GM23338 (cell line): ENCODE results near the gene SFI1. TPM values are rescaled to one million over a fixed set of nuclear protein-coding genes. Genes with fewer than 3 reads are reported as not detected.

ENCODE experiments used
- ATAC-seq: fragments of 200-7000 bp; cut with Tn5 transposase; 3 replicates; pipeline ENCODE4 v1.9.1; 2020
- DNase-seq: peaks from one replicate; pipeline ENCODE4 v3.0.0-alpha.2; 2015; ENCODE audit warnings: low spot score
- H2AFZ ChIP-seq: fragments of 200-600 bp; sonication (generic); 2 replicates; pipeline ENCODE4 v1.8.0; 2016; ENCODE audit warnings: antibody characterized with exemption, mild to moderate bottlenecking, moderate library complexity
- H3F3A ChIP-seq: fragments of 200-600 bp; sonication (generic); replicated peaks from 2 replicates; pipeline ENCODE4 v1.8.0; 2017; ENCODE audit warnings: antibody characterized with exemption, mixed run types, low read depth
- H3K27ac ChIP-seq: fragments of 200-600 bp; sonication (generic); 2 replicates; pipeline ENCODE4 v1.6.1; 2016; ENCODE audit warnings: low read depth
- H3K27me3 ChIP-seq: fragments of 200-600 bp; sonication (generic); 2 replicates; pipeline ENCODE4 v1.8.0; 2016; ENCODE audit warnings: mild to moderate bottlenecking, mixed run types, moderate library complexity; ENCODE audit not compliant: insufficient read depth
- H3K36me3 ChIP-seq: fragments of 200-600 bp; sonication (generic); 2 replicates; pipeline ENCODE4 v1.8.0; 2016; ENCODE audit warnings: mild to moderate bottlenecking; ENCODE audit not compliant: insufficient read depth
- H3K4me1 ChIP-seq: fragments of 200-600 bp; sonication (generic); 2 replicates; pipeline ENCODE4 v1.8.0; 2016; ENCODE audit warnings: mild to moderate bottlenecking, moderate library complexity; ENCODE audit not compliant: insufficient read depth
- H3K4me2 ChIP-seq: fragments of 200-600 bp; sonication (generic); 2 replicates; pipeline ENCODE4 v1.7.1; 2017; ENCODE audit warnings: mixed run types
- H3K4me3 ChIP-seq: fragments of 200-600 bp; sonication (generic); 2 replicates; pipeline ENCODE4 v1.6.1; 2016; ENCODE audit warnings: mixed run types
- H3K79me2 ChIP-seq: fragments of 200-600 bp; sonication (generic); replicated peaks from 2 replicates; pipeline ENCODE4 v1.8.0; 2017; ENCODE audit warnings: mild to moderate bottlenecking; ENCODE audit not compliant: insufficient read depth
- H3K9me2 ChIP-seq: fragments of 200-600 bp; sonication (generic); 2 replicates; pipeline ENCODE4 v1.8.0; 2017; ENCODE audit not compliant: insufficient read depth
- H4K20me1 ChIP-seq: fragments of 200-600 bp; sonication (generic); replicated peaks from 2 replicates; pipeline ENCODE4 v1.8.0; 2017; ENCODE audit warnings: mild to moderate bottlenecking; ENCODE audit not compliant: insufficient read depth
- H3K27ac Mint-ChIP-seq: 2 replicates; pipeline ENCODE4 v1.8.0; 2020; ENCODE audit warnings: inconsistent platforms, mild to moderate bottlenecking, moderate library complexity, mixed read lengths
- H3K27me3 Mint-ChIP-seq: 3 replicates; pipeline ENCODE4 v1.8.0; 2022; ENCODE audit warnings: low read depth, mild to moderate bottlenecking, moderate library complexity, mixed read lengths, inconsistent platforms; ENCODE audit not compliant: insufficient read depth, poor library complexity
- H3K36me3 Mint-ChIP-seq: 3 replicates; pipeline ENCODE4 v1.8.0; 2021; ENCODE audit warnings: low read depth, mild to moderate bottlenecking, inconsistent platforms, moderate library complexity, mixed read lengths
- H3K4me1 Mint-ChIP-seq: 3 replicates; pipeline ENCODE4 v1.8.0; 2020; ENCODE audit warnings: mild to moderate bottlenecking, inconsistent platforms, mixed read lengths
- H3K4me3 Mint-ChIP-seq: 3 replicates; pipeline ENCODE4 v1.8.0; 2021; ENCODE audit warnings: moderate library complexity, mild to moderate bottlenecking, inconsistent platforms, mixed read lengths
- H3K9me3 Mint-ChIP-seq: 3 replicates; pipeline ENCODE4 v1.8.0; 2020; ENCODE audit warnings: moderate library complexity, mild to moderate bottlenecking, inconsistent platforms, mixed read lengths
- POLR2AphosphoS5 ChIP-seq: IDR thresholded peaks from 2 replicates; pipeline ENCODE4 v1.6.1; 2016; ENCODE audit warnings: antibody characterized with exemption, low read depth
- ZNF331 ChIP-seq: fragments of 250-450 bp; sonication (Bioruptor Pico); IDR thresholded peaks from 2 replicates; pipeline ENCODE4 v1.5.0; 2020; ENCODE audit warnings: low read depth, mild to moderate bottlenecking, moderate library complexity
- ZNF462 ChIP-seq: fragments of 250-450 bp; sonication (Bioruptor Pico); IDR thresholded peaks from 2 replicates; pipeline ENCODE4 v1.5.0; 2020; ENCODE audit warnings: mild to moderate bottlenecking, moderate library complexity
- polyA plus RNA-seq: library from polyadenylated mRNA; unstranded; fragments of >200 nt; fragmentation: Nextera tagmentation; extraction: Ambion mirVana; gene quantifications from 2 replicates; pipeline ENCODE4 v1.2.1, GENCODE V29; 2016
- total RNA-seq: library from RNA; depleted of rRNA; stranded (reverse); fragments of >200 nt; shearing (Covaris generic); gene quantifications from 2 replicates; pipeline ENCODE4 v1.2.3, GENCODE V29; 2014

Gene SFI1
- total and polyA plus RNA-seq, 2 experiments from 2014 or later = 16.7 to 25.6 TPM

GRCh38 chr22:31497148-31497938, 1.0 kb downstream of the SFI1 start (continued):
- TF ChIP-seq ZNF462 (CRISPR knock-in tag) (no peak), POLR2AphosphoS5 (no peak)

DNA sequence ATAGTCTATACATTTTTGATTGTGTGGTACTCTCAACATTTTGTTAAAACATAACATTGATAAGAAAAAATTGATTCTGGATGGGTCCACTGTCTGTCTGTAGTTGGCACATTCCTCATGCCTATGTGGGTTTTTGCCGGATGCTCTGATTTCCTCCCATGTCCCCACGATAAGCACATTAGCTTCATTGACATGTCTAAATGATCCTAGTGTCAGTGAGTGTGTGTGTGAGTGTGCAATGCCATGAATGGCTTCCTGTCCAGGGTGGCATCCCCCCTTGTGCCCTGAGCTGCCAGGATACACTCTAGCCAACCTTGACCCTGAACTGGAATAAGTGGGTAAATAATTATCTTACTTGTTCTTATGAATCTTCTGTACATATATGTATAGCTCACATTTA, 5.4 kb downstream of the SFI1 start:
- Mint-ChIP-seq H3K27me3 (peaks cover 7% of the 10 kb centered on the region), H3K9me3 (peaks cover 18% of the 10 kb centered on the region), H3K27ac (no peak overlapping the region), H3K36me3 (peaks cover 17% of the 10 kb centered on the region; the same call in 2 of the 3 replicates), H3K4me3 (no peak overlapping the region), H3K4me1 (peaks cover 8% of the 10 kb centered on the region; the same call in 2 of the 3 replicates)
- no peaks in the 10 kb centered on the region for H3K36me3 ChIP-seq
- H3K4me2 ChIP-seq = no peak overlapping the region
- H3K27ac ChIP-seq = no peak overlapping the region
- TF ChIP-seq ZNF331 (CRISPR knock-in tag) = no peak
- no peaks in the 10 kb centered on the region; the same call in 1 of the 2 replicates for H3K4me1 ChIP-seq
- no peak overlapping the region for H3K4me3 ChIP-seq
- H4K20me1 ChIP-seq = no peaks in the 10 kb centered on the region; the same call in 1 of the 2 replicates
- ATAC-seq (no peak), DNase-seq (no peak)
- H3F3A ChIP-seq = no peaks in the 10 kb centered on the region
- H3K9me2 ChIP-seq = peaks cover 3% of the 10 kb centered on the region; the same call in 1 of the 2 replicates
- no peaks in the 10 kb centered on the region for H3K27me3 ChIP-seq
- H3K79me2 ChIP-seq = peaks cover 13% of the 10 kb centered on the region; the same call in 1 of the 2 replicates
- H2AFZ ChIP-seq = no peak overlapping the region
